NOMO-1 treated with dmso at 0.1 percent for 144 hours (cell line): Measurements from ENCODE around the gene DNAH8.
"Not testable (repeated sequence)": the region's sequence is repeated elsewhere in the genome, so short reads cannot be mapped to it uniquely, and the experiment has no call there.

Experiments used
- DNase-seq: peaks from one replicate; lab custom pipeline; 2025; ENCODE audit not compliant: unreplicated experiment; lab: John Stamatoyannopoulos, UW

DNAH8 gene

GRCh38 chr6:38697846-38698245 lies 17.3 kb upstream of the DNAH8 start:
- no peak for DNase-seq

GRCh38 chr6:38699702-38700101 lies 15.4 kb upstream of the DNAH8 start:
- DNase-seq: not testable (repeated sequence)

- DNase-seq: no peak
These were observed 13.6 kb upstream of the DNAH8 start for GRCh38 chr6:38701551-38701950.

- DNase-seq: peak; percentile 94
These were observed 12.3 kb upstream of the DNAH8 start, which contains the start of gene GLO1 for GRCh38 chr6:38702558-38703397. Gene GLO1, minus strand, starts transcription at chr6:38703145. Its CDS starts 91 bp downstream, at chr6:38703054.

GRCh38 chr6:38703949-38704590 lies 11.0 kb upstream of the DNAH8 start:
- no peak for DNase-seq

- no peak for DNase-seq
These were observed 9.2 kb upstream of the DNAH8 start for GRCh38 chr6:38705924-38706323.

- no peak for DNase-seq
These were observed 6.6 kb upstream of the DNAH8 start for GRCh38 chr6:38708496-38708895.

- DNase-seq: peak; percentile 78
These were observed 1.3 kb upstream of the DNAH8 start for GRCh38 chr6:38713812-38714211.

GRCh38 chr6:38714239-38715015 lies 684 bp upstream of the DNAH8 start:
- DNase-seq: peak; percentile 5

GRCh38 chr6:38716825-38717224 lies 1.7 kb downstream of the DNAH8 start:
- DNase-seq: no peak

GRCh38 chr6:38719358-38719757 lies 4.2 kb downstream of the DNAH8 start:
- DNase-seq: no peak

GRCh38 chr6:38720295-38720694 lies 5.2 kb downstream of the DNAH8 start:
- DNase-seq: no peak

- DNase-seq: no peak
These were observed 6.9 kb downstream of the DNAH8 start for GRCh38 chr6:38722038-38722437.

- DNase-seq: no peak
These were observed 7.7 kb downstream of the DNAH8 start for GRCh38 chr6:38722727-38723334.

- DNase-seq: no peak
These were observed 8.7 kb downstream of the DNAH8 start for GRCh38 chr6:38723783-38724182.

- DNase-seq: no peak
These were observed 9.2 kb downstream of the DNAH8 start for GRCh38 chr6:38724343-38724742.

- DNase-seq: no peak
These were observed 10.5 kb downstream of the DNAH8 start for GRCh38 chr6:38725414-38726183.

GRCh38 chr6:38728203-38728602 lies 13.1 kb downstream of the DNAH8 start:
- no peak for DNase-seq

- no peak for DNase-seq
These were observed 15.2 kb downstream of the DNAH8 start for GRCh38 chr6:38730140-38730862.

- no peak for DNase-seq
These were observed 21.8 kb downstream of the DNAH8 start for GRCh38 chr6:38736951-38737350.
